Amniotic stem cell (primary cell): Measurements from ENCODE around the gene RIBC2.
A peak's percentile ranks its signal among the peaks of the same experiment; 100 is the strongest.
"Not testable (repeated sequence)": the region's sequence is repeated elsewhere in the genome, so short reads cannot be mapped to it uniquely, and the experiment has no call there.

ENCODE experiments used
- DNase-seq: peaks from one replicate; lab custom pipeline; 2025; lab: John Stamatoyannopoulos, UW

The RIBC2 gene

DNA sequence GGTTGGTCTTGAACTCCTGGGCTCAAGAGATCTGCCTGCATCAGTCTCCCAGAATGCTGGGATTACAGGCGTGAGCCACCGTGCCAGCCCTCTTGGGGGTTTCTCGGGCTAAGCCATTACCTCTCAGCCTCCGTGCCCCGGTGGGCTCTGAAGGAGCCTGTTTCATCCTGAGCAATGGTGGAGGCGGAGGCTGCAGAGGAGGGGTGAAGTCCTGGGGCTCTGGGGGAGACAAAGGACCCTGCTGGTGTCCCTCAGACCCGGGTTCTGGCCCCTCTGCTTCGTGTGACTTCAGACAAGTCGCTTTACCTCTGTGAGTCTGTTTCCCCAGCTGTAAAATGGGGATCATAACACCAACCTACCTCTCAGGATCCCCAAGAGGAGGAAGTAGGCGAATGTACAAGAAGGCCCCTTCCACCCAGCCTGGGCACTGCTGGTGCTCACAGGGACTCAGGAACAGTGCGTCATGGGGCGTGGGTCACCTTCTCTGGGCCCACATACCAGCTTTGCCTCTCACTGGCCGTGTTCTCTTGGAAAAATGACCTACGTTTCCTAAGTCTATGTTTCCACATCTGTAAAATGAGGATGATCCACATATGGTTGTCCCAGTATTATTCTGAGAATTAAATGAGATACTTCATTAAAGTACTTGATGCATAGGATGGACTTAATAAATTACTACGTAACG is 36.8 kb downstream of the RIBC2 start:
- no peak for DNase-seq

DNA sequence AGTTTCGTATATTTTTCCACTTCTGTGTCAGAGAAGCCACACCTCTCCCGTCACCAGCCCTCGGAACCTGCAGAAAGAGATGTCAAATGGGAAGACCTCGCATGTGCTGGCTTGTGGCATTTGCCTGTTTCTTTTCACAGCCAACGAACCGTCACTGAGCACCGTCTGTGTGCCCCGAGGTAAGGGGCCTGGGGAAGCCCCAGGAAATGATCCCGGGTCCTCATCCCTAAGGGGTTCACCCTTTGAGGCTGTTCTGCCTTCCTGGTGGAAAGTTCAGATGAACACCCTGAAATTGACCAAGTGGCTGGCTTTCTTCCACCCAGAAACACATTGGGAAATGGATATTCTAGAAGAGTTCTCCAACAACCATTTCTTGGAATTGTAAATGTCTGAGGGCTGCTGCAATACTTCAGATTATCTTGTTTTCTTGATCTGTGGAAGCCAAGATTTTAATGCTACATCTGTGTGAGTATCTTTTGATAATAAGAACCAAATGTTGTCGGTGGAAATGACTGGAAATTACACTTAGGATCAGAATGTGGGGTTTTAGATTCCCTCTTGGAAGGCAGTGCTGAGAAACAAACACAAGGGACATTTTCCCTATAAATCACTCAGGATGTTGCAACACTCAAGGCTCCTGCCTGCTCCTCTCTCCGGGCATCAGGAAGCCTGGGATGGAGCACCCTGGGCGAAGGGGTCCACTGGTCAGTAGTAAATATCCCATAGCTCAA is 37.6 kb downstream of the RIBC2 start:
- peak; percentile 78 for DNase-seq

GRCh38 chr22:45451972-45452371 is 38.5 kb downstream of the RIBC2 start:
- DNase-seq = no peak

GRCh38 chr22:45452565-45453379 is 39.3 kb downstream of the RIBC2 start:
- DNase-seq = no peak

DNA sequence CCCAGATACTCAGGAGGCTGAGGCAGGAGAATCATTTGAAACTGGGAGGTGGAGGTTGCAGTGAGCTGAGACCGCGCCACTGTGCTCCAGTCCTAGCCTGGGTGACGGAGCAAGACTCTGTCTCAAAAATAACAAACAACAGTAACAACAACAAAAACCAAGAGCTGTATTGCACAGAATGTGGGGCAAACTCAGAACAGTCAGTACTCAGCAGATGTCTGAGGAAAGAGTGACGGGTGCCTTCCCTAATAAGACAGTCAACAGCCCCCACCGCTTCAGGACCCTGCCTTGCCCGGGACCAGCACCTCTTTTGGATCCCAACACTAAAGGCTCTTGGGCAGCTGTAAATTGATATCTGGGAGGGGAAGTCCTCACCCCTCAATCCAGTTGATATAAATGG is 40.3 kb downstream of the RIBC2 start:
- DNase-seq = no peak

DNA sequence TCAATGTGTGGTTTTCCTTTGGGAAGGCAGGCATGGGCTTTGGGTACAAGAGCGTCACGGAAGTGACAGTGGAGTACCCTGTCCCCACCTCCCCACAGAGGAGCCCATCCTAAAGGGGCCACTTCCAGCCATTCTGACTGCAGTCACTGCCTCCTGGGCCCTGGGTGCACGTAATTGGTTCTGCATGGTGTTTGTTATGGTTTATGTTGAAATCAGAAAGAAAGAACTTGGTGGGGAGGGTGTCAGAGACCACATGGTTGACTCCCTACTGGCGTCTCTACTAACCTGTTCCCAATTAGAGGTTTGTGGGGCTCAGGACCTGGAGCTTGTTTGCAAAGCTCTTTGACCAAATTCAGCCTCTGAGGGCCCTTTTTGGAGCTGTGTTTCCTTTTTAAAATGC is 40.8 kb downstream of the RIBC2 start:
- DNase-seq = no peak

DNA sequence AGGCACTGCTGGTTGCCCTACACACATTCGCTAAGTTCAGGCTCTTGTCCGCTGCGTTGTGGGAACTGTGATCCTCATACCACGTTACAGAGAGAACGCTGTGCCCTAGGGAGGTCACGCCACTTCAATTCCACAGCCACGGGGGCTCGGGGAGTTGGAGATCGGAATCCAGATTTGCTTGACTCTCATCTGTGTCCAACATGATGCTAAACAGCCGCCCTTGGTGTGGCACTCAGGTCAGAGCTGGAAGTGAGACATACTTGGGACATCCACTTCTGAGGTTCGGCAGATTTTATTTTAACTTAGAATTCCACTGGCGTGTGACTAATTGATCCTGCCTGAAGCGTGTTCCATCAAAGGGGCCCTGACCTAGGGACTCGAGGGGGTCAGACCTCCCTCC is 41.7 kb downstream of the RIBC2 start:
- DNase-seq = no peak

- DNase-seq = no peak
Observed at GRCh38 chr22:45455621-45456020, 42.1 kb downstream of the RIBC2 start.

GRCh38 chr22:45456811-45457210 is 43.3 kb downstream of the RIBC2 start:
- DNase-seq = no peak

DNA sequence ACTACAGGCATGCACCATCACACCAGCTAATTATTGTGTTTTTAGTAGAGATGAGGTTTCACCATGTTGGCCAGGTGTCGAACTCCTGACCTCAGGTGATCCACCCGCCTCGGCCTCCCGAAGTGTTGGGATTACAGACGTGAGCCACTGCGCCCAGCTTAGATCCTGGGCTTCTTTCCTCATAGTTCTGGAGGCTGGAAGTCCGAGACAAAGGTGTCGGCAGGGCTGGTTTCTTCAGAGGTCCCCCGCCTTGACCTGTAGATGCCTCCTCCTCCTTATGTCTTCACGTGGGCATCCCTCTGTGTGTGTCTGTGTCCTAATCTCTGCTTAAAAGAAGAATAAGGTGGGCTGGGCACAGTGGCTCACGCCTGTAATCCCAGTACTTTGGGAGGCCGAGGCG is 45.0 kb downstream of the RIBC2 start:
- no peak for DNase-seq

DNA sequence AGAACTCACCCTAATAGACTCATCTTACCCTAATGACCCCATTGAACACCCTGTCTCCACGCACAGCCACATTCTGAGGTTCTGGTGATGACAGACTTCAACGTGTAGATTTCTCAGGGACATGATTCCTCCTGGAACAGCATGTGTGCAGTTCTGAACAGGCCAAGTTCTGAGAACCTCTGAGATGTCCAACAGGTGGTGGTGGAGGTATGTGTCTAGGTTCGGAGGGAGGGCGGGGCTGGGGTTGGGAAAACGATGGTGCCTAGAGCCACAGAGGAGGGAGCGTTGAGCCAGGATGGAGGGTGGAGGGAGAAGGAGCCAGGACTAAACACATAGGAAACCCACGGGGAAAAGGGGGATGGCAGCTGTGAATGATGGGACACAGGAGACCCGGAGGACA is 45.7 kb downstream of the RIBC2 start:
- no peak for DNase-seq

DNA sequence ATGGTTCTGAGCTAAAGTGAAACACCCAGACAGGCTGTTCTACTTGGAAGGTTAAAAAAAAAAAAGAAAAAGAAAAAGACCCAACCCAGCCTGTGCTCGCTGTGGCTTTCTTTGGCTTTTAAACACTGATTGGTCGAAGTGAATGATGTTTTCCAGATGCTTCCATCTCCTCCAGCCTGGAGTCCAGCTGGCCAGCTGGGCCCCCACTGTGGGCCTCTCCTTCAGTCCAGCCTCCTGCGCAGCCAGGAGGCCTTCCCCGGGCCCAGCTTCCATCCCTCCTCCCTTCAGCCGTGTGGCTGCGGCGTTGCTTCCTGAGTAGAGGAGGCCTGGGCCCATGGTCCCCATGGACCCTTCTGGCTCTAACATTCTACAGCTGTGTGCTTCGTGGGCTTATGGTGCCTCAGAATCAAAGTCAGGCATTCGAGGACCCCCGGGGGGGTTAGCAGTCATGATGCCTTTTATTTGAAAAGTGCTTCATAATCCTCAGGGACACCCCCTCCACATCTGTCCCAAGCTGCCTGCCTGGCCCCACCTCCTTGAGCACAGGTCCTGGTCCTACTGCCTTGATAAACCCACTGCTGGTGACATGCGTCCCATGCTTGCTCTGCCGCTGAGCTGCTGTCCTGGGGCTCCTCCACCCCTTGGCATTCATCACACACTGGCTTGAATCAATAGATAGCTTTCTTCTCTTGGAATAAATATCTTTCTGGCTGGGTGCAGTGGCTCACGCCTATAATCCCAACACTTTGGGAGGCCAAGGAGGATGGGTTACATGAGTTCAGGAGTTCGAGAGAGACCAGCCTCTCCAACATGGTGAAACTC is 47.0 kb downstream of the RIBC2 start:
- DNase-seq = no peak

GRCh38 chr22:45462034-45462655 is 48.7 kb downstream of the RIBC2 start:
- no peak for DNase-seq

DNA sequence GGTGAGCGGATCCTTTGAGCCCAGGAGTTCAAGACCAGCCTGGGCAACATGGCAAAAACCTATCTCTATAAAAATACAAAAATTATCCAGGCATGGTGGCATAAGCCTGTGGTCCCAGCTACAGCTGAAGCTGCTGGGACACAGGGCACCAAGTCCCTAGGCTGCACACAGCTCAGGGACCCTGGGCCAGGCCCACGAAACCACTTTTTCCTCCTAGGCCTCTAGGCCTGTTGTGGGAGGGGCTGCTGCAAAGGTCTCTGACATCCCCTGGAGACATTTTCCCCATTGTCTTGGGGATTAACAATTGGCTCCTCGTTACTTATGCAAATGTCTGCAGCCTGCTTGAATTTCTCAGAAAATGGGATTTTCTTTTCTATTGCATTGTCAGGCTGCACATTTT is 50.2 kb downstream of the RIBC2 start:
- DNase-seq = not testable (repeated sequence)

DNA sequence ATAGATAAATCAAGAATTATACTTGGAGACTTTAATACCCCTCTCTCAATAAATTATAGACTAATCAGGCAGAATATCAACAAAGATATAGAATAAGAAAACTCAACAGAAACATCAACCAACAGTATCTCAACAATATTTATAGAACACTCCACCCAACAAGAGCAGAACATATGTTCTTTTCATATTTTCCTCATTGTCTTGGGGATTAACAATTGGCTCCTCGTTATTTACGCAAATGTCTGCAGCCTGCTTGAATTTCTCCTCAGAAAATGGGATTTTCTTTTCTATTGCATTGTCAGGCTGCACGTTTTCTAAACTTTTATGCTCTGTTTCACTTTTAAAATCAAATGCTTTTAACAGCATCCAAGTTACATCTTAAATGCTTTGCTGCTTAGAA is 52.1 kb downstream of the RIBC2 start:
- no peak for DNase-seq

DNA sequence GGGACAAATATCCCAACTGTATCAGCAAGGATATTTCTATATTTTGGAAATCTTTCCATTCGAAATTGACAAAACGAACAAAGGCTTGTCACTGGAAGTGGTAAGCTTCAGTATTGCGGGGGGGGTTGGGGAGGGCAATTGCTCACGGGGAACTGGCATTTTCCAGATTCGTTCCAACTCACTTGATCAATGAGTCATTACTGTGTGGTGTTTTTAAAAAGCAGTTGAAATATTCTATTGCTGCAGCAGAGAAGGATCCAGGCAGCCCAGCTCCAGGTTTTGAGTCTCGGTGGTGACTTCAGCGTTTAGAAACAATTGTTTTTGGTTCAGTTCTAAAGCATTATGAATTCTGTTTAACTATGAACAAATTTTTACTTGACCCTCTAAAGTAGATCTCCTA is 55.4 kb downstream of the RIBC2 start:
- peak; percentile 62 for DNase-seq

DNA sequence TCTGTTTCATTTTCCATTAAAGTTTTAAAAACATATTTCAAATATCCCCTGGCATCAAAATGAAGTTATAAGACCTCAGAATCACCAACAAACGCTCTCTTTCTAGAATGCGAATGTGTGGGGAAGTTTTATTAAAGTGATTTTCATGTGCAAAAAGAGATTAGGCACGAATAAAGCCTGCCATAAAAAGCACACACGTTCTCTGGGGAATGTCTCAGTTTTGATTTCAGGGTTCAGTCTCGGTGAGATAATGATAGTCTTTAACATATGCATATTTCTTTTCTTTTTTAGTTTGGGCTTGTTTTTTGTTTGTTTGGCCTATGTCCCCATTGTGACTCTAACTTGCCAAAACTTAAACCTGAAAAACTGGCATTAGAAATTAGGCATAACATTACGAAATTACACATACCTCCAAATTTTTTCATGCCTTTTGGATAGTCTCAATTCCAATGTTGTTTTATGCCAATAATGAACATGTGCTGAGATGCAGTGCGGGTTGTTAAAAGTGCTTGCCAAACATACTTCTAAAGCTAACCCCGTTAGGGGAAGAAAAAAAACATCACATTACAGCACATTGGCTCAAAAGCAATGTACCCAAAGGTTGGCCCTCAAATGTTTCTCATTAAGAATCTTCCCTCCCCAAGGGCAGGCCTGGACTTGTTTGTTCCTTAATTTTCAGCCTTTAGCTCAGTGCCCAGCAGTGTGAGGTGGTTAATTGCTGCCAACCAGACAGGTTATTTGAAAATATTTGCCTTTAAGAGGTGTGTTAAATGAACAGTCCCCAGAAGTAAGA is 56.0 kb downstream of the RIBC2 start:
- DNase-seq = no peak

DNA sequence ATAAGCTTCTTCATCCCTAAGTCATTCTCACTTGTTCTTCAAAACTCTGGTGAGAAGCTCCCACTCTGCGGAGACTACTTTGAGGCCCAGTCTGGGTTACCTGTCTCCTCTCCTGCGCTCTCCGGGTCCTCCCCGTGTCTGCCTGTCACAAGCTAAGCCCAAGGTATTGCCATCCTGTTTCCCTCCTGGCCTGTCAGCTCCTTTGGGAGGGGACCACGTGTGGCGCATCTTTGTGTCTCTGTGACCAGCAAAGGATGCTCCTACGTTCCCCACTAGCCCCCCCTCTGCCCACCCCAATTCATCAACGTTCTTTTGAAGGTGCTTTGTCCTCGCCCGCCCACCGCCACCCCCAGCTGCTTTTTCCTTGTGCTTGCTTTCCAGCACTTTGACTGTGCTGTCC is 57.4 kb downstream of the RIBC2 start:
- no peak for DNase-seq

GRCh38 chr22:45472426-45472825 is 58.9 kb downstream of the RIBC2 start:
- no peak for DNase-seq

GRCh38 chr22:45473626-45474237 is 60.2 kb downstream of the RIBC2 start:
- DNase-seq = no peak
